GM19238 (cell line): ENCODE data around the gene PAQR6.

Experiments
- DNase-seq: peaks from one replicate; pipeline ENCODE4 v3.0.0; 2011; ENCODE audit warnings: low spot score; ENCODE audit not compliant: insufficient read length

The PAQR6 gene

DNA sequence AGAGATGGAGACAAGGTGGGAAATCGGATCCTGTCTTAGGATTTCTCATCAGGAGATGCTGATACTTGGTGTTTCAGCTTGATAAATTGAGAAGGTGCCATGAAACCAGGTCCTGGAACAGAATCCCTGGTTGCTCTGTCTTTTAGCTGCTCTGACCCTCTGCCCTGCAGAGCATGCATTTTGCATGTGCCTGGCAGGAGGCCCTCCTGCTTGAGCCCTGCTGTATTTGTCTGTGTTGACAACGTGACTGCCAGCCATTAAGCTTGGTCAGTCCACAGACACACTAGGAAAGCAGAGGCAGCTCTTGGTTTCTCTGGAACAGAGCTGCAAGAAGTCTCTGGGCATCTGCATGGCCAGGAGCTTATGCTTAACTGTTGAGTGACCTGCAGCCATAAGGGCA lies 51.4 kb downstream of the PAQR6 start:
- no peak for DNase-seq

DNA sequence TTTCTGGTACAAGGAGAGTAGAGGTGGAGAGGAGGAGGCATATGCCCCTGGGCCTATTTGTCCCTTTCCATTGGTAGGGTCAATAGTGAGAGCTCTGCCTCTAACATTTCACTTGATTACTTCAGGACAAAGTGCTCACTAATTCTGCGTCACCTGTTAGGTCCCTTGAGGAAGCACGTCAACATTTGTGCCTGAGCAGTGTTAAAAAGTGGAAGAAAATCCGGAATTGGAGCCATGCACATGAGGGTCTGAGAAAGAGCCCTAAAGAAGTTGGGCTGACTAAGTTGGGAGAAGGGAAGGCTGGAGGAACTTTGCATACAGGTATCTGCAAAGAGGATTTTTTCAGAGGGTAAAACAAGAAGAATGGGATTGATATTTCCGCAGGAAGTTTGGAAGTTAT lies 52.0 kb downstream of the PAQR6 start:
- DNase-seq: no peak

DNA sequence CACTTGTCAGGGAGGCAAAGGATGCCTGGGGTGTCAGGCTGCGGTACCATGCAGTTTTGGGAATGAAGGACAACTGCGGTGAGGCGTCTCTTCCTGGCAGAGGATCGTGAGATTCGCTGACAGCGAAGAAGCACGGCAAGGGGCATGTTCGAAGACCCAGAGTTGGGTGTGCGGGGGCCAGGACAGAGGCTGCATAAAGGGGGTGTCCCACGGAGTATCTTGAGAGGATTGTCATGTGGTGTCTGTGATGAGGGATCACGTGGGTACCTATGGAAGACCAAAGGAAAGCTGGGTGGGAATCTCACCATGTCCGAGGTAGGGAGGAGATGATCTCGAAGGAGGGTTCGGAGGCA lies 53.6 kb downstream of the PAQR6 start:
- DNase-seq: no peak

DNA sequence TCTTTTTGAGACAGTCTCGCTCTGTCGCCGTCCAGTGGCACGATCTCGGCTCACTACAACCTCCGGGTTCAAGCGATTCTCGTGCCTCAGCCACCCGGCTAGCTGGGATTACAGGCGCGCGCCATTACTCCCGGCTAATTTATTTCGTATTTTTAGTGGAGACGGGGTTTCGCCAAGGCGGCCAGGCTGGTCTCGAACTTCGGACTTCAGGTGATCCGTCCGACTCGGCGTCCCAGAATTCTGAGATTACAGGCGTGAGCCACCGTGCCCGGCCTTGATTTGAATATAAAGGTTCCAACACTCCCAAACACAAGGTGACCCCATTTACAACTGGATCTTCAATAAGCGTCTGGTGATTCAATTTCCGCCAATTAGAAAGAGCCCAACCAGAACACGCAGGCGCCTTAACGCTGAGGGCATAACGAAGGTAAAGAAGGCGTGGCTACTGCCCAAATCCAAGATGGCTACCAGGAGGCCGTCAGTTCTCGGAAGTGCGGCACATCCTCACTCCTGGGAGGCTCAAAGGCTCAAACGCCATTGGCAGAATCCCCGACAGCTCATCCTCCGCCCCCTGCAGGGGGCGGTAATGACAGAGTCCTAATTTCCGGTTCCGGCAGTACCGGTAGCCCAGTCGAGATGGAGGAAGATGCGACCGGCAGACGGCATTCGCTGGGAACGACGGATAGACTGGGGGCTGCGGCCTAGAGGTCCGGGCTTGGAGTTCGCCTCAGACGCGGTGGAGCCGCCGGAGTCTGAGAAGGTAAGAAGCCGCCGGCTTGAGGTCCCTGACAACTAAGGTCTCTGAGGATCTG lies 54.2 kb downstream of the PAQR6 start, which contains the start of gene SLC25A44:
Gene SLC25A44 (plus strand): TSS at position 617 of the 812 bp plus-strand sequence. CDS start 5,744 bp downstream, outside the sequence.
- DNase-seq: peak; percentile 94
